Stimulated activated CD8-positive, alpha-beta memory T cell treated with anti-CD3 and anti-CD28 coated beads, Interleukin-7, amount 100 ng/mL, for 48 hours (primary cell): ENCODE results near the gene INPP5J.

Experiments
- DNase-seq, 2 donors: peaks; one replicate each; pipeline ENCODE4 v3.0.0-alpha.2; 2020; ENCODE audit warnings: low read depth in 1 of 2; ENCODE audit errors: extremely low read depth in 1 of 2

INPP5J gene

DNA sequence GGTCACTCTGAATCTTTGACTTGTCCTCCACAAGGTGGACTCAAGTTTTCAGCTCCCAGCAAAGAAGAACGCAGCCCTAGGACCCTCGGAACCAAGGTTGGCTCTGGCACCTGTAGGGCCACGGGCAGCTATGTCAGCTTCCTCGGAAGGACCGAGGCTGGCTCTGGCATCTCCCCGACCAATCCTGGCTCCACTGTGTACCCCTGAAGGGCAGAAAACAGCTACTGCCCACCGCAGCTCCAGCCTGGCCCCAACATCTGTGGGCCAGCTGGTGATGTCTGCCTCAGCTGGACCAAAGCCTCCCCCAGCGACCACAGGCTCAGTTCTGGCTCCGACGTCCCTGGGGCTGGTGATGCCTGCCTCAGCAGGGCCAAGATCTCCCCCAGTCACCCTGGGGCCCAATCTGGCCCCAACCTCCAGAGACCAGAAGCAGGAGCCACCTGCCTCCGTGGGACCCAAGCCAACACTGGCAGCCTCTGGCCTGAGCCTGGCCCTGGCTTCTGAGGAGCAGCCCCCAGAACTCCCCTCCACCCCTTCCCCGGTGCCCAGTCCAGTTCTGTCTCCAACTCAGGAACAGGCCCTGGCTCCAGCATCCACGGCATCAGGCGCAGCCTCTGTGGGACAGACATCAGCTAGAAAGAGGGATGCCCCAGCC lies 2.2 kb downstream of the INPP5J start:
- DNase-seq = no peak

DNA sequence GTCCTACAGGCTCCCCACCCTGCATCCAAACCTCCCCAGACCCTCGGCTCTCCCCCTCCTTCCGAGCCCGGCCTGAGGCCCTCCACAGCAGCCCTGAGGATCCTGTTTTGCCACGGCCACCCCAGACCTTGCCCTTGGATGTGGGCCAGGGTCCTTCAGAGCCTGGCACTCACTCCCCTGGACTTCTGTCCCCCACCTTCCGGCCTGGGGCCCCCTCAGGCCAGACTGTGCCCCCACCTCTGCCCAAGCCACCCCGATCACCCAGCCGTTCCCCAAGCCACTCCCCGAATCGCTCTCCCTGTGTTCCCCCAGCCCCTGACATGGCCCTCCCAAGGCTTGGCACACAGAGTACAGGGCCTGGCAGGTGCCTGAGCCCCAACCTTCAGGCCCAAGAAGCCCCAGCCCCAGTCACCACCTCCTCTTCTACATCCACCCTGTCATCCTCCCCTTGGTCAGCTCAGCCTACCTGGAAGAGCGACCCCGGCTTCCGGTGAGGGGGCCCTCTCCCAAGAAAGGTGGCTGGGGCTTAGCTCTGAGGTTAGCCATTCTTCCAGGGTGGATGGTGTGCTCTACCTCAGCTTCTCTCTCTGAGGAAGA lies 2.9 kb downstream of the INPP5J start:
- DNase-seq = no peak

DNA sequence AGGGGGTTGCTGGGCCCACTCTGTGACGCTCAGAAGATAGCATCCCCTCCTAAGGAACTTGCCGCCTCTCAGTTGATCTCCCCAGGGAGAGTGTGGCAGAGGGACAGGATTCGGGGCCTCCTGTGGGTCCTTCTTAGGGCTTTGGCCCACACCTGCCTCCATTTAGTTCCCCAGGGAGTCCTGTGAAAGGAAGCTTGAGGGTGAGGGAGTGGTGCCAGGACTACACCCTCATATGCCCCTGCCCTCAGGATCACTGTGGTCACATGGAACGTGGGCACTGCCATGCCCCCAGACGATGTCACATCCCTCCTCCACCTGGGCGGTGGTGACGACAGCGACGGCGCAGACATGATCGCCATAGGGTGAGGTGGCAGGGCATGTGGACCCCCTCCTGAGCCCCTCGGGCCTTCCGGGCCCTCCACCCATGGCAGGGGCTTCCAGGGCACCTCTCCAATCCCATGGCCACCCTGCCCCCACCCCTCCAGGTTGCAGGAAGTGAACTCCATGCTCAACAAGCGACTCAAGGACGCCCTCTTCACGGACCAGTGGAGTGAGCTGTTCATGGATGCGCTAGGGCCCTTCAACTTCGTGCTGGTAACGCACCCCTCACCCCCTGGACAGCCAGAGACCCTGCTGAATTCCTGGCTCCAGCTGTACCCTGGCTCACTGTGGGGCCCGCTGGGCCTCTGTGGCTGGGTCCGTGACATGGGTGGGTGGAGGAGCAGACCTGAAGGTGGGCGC lies 3.5 kb downstream of the INPP5J start:
- no peak for DNase-seq

DNA sequence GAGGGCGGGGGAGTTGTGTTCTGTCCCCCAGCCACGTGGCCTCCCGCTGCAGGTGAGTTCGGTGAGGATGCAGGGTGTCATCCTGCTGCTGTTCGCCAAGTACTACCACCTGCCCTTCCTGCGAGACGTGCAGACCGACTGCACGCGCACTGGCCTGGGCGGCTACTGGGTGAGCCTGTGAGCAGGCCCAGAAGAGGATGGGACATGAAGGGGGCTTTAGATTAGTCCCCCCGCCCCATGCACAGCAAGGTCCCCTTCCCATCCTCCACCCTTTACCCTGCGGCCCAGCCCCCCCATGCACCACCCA lies 4.1 kb downstream of the INPP5J start:
- DNase-seq = no peak

DNA sequence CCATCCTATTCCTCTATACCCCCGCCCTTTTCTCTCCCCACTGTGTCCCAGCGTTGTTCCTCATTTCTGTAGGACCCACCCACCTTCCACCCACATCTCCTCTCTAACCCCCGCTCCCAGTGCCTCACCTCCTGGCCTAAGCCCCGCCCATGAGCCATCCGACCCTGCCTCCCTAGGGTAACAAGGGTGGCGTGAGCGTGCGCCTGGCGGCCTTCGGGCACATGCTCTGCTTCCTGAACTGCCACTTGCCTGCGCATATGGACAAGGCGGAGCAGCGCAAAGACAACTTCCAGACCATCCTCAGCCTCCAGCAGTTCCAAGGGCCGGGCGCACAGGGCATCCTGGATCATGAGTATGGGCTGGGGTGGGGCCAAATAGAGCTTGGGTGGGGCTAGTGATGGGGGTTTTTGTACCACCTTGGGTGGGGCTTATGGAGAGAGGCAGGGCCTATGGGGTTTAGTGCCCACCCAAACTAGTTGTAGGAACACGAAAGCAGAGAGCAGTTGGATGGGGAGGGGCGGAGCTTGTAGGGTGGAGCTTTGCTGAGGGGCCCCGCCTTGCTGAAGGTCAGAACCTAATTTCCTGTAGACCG lies 4.5 kb downstream of the INPP5J start:
- no peak for DNase-seq

DNA sequence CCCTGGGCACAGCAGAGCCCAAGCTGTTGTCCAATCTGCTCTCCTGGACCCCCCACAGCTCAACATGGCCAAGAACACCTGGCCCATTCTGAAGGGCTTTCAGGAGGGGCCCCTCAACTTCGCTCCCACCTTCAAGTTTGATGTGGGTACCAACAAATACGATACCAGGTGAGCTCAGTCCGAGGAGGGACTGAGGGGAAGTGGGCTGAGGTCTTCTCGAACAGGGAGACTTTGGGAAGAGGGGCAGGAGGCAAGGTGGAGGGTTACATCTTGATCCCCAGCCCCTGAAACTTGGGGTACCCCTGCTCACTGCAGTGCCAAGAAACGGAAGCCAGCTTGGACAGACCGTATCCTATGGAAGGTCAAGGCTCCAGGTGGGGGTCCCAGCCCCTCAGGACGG lies 5.4 kb downstream of the INPP5J start:
- no peak for DNase-seq

DNA sequence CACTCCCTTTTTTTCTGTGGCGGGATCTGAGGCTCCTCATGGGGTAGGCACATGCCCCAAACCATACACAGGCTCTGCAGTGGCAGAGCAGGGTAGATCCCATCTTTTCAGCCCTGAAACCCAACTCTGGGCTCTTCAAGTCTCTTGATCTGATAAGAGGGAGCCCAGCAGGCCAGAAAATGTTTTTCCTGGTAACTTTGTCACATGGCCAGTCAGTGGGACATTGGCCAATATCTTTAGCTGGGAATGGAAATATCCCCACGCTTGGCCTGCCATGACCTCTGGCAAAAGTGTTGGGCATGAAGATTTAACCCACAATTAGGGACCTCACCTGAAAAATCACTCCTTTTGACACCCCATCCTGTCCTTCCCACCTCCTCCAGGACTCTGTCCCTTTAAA lies 8.1 kb downstream of the INPP5J start:
- DNase-seq = no peak

DNA sequence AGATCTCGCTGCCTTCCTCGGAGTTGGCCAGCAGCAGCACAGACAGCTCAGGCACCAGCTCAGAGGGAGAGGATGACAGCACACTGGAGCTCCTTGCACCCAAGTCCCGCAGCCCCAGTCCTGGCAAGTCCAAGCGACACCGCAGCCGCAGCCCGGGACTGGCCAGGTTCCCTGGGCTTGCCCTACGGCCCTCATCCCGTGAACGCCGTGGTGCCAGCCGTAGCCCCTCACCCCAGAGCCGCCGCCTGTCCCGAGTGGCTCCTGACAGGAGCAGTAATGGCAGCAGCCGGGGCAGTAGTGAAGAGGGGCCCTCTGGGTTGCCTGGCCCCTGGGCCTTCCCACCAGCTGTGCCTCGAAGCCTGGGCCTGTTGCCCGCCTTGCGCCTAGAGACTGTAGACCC lies 11.1 kb downstream of the INPP5J start:
- DNase-seq = no peak

DNA sequence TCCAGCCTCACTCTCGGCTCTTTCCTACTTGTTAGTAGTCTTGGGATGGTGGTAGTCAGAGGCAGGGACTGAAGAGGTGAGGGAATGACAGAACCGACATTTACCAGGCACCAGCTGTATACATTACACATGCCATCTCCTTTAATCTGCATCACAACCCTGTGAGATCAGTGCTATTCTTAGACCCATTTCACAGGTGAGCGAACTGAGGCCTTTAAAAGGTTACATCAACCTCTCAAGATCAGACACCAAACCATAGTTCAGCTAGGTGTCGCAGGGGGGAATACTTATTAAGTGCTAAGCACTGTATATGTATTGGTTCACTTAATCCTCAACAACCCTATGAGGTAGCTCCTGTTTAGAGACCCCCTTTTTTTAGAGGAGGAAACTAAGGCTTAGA lies 11.9 kb downstream of the INPP5J start:
- DNase-seq = no peak

DNA sequence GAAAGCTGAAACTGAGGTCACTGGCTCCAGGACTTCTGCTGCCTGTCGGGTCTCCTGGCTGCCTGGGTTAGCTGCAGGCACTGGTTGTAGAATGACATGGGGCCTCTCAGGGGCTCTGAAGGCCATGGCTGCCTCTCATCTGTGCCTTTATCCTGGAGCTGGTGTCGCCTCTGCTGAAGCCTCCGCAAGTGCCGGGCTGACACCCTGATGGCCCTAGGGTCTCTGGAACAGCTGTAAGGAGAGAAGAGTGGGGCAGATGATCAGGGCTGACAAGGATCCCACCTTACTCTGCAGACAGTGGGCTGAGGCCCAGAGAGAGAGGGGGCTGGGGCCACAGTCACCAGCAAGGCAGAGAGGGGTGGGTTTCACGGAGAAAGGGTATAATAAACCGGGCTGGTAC lies 12.9 kb downstream of the INPP5J start:
- DNase-seq = no peak

DNA sequence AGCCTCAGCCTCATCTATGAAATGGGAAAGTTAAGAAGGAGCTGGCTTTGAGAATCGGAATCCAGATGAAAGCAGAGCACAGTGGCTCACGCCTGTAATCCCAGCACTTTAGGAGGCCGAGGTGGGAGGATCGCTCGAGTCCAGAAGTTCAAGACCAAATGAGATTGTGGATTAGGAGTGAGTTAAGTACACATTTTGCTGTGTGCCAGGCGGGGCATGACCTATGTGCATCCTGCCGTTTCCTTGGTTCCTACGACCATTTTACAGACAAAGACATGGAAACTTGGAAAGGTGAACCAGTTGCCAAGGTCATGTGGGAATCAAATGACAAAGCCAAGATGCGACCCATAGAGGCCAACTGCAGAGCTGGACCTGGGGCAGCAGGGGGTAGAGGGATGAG lies 13.4 kb downstream of the INPP5J start:
- no peak for DNase-seq

DNA sequence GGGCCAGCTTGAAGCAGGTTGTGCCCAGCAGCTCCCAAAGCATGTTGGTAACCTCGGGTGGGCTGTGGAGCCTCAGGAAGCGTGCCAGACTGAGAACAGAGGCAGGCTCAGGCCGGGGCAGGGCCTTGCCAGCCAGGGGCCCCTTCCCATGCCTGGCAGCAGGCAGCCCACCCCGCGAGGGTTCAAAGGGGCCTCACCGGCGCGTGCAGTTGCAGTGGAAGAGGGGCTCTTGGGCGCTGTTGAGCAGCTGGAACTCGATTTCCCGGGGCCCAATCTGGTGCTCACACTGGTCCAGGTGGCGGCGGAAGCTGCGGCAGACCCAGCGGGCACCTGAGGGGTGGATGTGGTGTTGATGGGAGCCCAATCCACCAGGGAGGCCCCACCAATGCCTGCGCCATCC lies 13.9 kb downstream of the INPP5J start:
- DNase-seq = no peak

DNA sequence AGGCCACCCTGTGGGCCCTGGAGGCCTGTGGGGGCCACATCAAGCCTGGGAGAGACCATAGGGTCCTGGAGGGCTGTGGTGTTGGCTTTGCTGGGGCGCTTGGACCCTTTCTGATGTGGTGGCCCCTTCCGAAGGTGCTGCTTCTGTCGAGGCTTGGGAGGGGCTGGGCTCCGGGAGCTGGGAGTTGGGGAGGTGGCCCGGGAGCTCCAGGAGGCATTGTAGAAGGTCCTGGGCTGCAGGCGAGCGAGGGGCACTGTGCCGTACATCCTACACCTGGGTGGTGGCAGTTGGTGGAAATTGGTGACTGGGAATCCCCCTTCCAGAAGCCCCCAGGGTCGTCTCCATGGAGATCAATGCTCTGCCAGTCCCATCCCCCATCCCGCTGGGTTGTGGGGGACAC lies 15.0 kb downstream of the INPP5J start:
- no peak for DNase-seq

DNA sequence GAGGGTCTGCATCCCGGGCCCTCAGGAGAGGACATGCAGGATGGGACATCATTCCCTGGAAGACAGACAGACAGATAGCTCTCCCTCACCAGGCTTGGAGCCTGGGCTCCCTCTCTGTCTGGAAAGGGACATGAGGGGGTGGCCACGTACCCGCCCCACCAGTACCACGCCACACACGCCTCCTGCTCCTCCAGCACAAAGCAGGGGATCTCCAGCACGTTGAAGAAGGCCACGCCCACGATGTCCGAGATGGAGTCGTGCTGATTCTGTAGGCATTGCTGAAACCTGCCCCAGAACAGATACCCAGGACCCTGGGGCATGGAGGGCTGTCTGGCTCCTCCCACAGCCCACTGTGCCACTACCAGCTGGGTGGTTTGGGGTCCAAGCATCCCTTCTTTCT lies 15.4 kb downstream of the INPP5J start:
- no peak for DNase-seq

DNA sequence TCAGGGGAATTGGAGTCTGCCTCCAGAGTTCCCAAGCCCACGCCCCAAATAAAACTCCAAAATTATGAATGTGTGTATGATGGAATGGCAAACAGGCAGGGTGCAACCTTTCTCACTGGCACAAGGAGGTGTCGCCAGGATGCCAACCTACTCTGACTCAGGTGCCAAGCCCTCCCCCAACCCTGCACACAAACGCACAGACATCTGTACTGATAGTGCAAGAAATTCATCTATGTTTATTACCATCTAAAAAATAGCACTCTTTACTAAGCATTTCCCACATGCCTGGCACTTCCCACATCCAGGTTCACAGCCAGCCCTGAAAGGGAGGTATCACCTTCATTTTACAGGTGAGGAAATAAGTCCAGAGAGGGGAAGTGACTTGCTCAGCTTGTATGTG lies 16.3 kb downstream of the INPP5J start:
- no peak for DNase-seq

DNA sequence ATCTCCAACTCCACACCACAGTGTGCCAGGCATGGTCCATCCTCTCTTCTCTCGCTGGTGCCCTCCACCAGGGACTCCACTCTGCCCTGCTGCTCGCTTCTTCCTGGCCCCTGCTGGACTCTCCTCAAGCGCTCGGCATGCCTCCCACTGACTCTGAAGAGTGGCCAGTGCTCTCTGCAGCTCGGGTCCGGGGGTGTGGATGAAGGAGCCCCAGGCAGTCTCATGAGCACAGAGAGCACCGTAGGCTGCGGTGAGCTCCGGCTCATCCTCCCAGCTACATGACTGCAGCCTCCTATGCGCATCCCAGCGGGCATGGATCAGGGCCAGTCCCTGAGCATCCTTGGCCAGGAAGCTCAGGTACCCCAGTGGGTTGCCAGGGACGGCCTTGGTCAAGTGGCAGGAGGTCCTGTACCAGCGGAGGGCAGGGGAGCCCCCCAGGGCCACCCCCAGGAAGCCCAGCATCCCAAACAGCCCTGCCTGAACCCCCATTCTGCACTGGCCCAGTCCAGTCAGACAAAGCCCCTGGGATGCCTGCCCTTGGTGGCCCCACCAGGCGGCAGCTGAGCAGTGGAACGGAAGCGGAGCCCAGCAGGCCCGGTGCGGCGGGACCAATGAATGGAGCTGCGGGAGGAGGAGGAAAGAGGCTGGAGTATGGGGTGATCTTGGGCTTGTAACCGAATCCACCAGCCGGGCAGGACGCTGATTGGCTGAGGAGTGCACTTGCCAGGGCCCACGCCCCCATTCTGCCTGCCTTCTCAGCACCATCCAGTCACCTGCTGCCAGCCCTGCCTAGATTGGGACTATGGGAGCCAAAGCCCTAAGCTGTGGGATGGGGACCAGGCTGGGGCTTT lies 17.3 kb downstream of the INPP5J start, which contains the start of gene PLA2G3:
Gene PLA2G3, minus strand, starts transcription at position 643 of the 851 bp plus-strand sequence. Its CDS starts 154 bp downstream, at position 489.
- no peak for DNase-seq

DNA sequence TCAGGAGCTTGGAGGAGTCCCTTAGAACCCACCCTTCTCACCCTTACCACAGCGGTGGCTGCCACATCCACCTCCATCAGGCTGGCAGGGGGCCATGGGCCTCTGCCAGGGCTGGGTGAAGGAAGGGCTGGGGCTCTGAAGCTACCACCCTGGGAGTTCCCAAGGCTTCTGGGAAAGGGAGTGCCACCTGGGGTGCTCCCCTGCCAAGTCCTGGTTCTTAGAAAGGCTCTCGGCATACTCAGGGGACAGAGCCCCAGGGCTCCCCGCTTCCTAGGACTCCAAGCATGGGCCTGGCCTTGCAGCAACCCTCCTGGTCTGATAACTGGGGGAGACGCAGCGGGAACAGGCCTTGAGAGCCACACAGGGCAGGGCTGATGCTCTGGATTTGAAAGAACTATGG lies 18.0 kb downstream of the INPP5J start:
- DNase-seq = no peak

DNA sequence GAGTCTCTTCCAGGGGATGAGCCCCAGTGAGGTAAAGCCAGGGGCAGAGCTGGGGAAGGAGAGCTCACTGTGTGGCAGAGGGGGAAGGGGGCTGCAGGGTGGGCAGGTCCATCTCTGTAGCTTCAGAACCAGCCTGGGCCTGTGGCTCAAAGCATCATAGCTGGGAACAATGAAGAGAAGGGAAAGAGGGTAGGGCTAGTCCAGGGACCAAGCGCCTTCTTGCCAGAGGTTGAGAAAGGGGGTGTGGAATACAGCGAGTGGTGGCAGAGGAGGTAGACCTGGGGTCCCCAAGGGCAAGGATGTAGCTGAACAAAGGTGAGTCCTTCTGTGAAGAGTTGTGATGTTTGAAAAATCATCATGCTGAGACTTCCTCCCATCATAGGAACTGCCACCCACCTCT lies 18.8 kb downstream of the INPP5J start:
- DNase-seq = no peak

DNA sequence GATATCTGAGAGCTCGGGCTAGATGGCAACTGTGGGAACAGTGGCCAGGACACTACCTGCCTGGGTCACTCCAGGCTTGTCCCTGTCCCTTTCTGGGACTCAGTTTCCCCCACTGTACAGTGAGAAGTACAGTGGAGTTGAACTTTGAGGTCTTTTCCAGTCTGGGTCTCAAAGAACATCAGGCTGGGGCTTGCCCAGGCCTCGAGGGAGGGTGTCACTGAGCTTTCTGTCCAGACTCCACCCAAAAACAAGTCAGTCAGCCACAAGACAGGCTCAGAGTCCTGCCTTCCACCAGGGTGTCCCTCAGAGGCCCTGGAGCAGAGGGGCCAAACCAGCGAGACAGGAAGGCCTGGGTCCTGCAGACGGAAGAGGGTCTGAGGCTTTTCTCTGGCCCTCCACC lies 19.5 kb downstream of the INPP5J start:
- no peak for DNase-seq

DNA sequence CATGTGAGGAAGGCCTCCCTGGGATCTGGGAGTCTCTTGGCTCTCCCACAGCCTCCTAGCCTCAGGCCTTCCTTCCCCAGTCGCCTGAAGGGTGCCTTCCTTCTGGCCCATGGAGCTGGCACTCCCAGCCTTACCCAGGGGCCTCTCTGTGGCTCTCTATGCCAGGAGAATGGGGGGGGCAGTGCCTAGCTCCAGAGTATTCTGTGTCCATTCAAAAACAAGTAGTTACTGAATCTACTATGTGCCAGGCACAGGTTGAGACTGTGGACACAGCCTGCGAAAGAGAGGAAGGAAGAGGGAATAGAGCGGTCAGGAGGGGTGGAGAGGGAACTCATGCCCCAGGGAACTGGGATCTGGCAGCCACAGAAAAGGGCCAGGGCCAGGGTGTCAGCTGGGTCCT lies 20.3 kb downstream of the INPP5J start:
- no peak for DNase-seq

DNA sequence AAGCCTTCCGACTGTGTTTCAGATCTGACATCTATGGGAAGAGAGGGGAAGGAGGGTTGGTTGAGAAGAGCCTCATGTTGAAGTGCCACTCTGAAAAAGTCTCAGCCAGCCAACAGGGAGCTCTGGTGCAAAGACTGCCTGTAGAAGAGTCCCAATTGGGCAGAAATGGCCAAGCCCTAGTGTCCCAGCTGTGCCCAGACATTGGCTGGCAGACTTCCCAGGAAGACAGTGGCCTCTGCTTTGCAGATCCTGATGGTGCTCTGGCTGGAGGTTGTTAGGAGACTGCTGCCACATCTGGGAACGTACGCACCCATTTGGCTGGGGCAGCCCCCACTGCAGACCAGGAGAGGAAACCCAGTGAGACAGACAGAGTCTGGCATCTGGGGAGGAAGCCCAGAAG lies 20.8 kb downstream of the INPP5J start:
- DNase-seq = no peak
